Loucy (cell line): ENCODE results near the gene PABPN1.

Source experiments
- H2AFZ ChIP-seq: fragments of 200-600 bp; sonication (generic); 2 replicates; pipeline ENCODE4 v1.6.0; 2016; ENCODE audit warnings: antibody characterized with exemption, mild to moderate bottlenecking, low read length, moderate library complexity
- H3F3A ChIP-seq: fragments of 200-600 bp; 2 replicates; pipeline ENCODE4 v1.6.0; 2016; ENCODE audit warnings: antibody characterized with exemption, low read depth, mild to moderate bottlenecking
- H3K27me3 ChIP-seq: fragments of 200-600 bp; sonication (generic); 2 replicates; pipeline ENCODE4 v1.6.1; 2014; ENCODE audit warnings: low read length, mild to moderate bottlenecking; ENCODE audit not compliant: insufficient read depth, poor library complexity, severe bottlenecking
- H3K36me3 ChIP-seq: fragments of 200-600 bp; sonication (generic); 2 replicates; pipeline ENCODE4 v1.6.1; 2016; ENCODE audit warnings: low read length; ENCODE audit not compliant: insufficient read depth
- H3K4me1 ChIP-seq: fragments of 200-600 bp; sonication (generic); 2 replicates; pipeline ENCODE4 v1.5.1; 2014; ENCODE audit warnings: low read length, mild to moderate bottlenecking; ENCODE audit not compliant: insufficient read depth, poor library complexity, severe bottlenecking
- H3K4me2 ChIP-seq: fragments of 200-600 bp; sonication (generic); 2 replicates; pipeline ENCODE4 v1.6.0; 2014; ENCODE audit warnings: antibody characterized with exemption, low read length, low read depth, mild to moderate bottlenecking; ENCODE audit not compliant: poor library complexity, severe bottlenecking
- H3K4me3 ChIP-seq: fragments of 200-600 bp; sonication (generic); 2 replicates; pipeline ENCODE4 v1.5.1; 2014; ENCODE audit warnings: low read length, mild to moderate bottlenecking, mixed read lengths; ENCODE audit not compliant: poor library complexity, severe bottlenecking
- H3K79me2 ChIP-seq: fragments of 200-600 bp; sonication (generic); 2 replicates; pipeline ENCODE4 v1.6.1; 2014; ENCODE audit warnings: low read length; ENCODE audit not compliant: insufficient read depth
- H3K9ac ChIP-seq: fragments of 200-600 bp; sonication (generic); 2 replicates; pipeline ENCODE4 v1.6.0; 2014; ENCODE audit warnings: mild to moderate bottlenecking, low read depth, low read length, moderate library complexity; ENCODE audit not compliant: poor library complexity, severe bottlenecking
- H3K9me2 ChIP-seq: fragments of 200-600 bp; sonication (generic); replicated peaks from 2 replicates; pipeline ENCODE4 v1.6.1; 2016; ENCODE audit warnings: low read depth, low read length, mixed read lengths
- H3K9me3 ChIP-seq: fragments of 200-600 bp; sonication (generic); 2 replicates; pipeline ENCODE4 v1.6.1; 2014; ENCODE audit warnings: mild to moderate bottlenecking, antibody characterized with exemption, low read length, low read depth; ENCODE audit not compliant: insufficient read depth
- H4K20me1 ChIP-seq: fragments of 200-600 bp; sonication (generic); 2 replicates; pipeline ENCODE4 v1.6.0; 2014; ENCODE audit warnings: antibody characterized with exemption, low read length, mild to moderate bottlenecking; ENCODE audit not compliant: insufficient read depth, poor library complexity, severe bottlenecking
- CTCF ChIP-seq: fragments of 200-600 bp; sonication (generic); conservative IDR thresholded peaks from 2 replicates; pipeline ENCODE4 v1.5.1; 2014; ENCODE audit warnings: mild to moderate bottlenecking, antibody characterized with exemption, low read length
- EZH2phosphoT487 ChIP-seq: fragments of 200-600 bp; IDR thresholded peaks from 2 replicates; pipeline ENCODE4 v1.6.1; 2018; ENCODE audit warnings: antibody characterized with exemption, mild to moderate bottlenecking, moderate library complexity, borderline replicate concordance

Gene PABPN1

GRCh38 chr14:23357261-23357660 lies 36.0 kb downstream of the PABPN1 start:
- H3K27me3 ChIP-seq = peaks cover 8% of the 10 kb centered on the region

GRCh38 chr14:23358042-23358441 lies 36.8 kb downstream of the PABPN1 start:
- H3K4me3 ChIP-seq = no peak overlapping the region
- H2AFZ ChIP-seq = no peak overlapping the region
- H3K79me2 ChIP-seq = no peaks in the 10 kb centered on the region
- no peak overlapping the region for H3K9ac ChIP-seq
- no peaks in the 10 kb centered on the region for H3F3A ChIP-seq
- no peaks in the 10 kb centered on the region for H3K36me3 ChIP-seq
- no peak overlapping the region for H3K4me2 ChIP-seq
- peaks cover under 1% of the 10 kb centered on the region for H3K27me3 ChIP-seq
- H3K9me2 ChIP-seq = no peaks in the 10 kb centered on the region
- H4K20me1 ChIP-seq = no peaks in the 10 kb centered on the region
- no peaks in the 10 kb centered on the region for H3K9me3 ChIP-seq
- TF ChIP-seq EZH2phosphoT487 (no peak), CTCF (no peak)
- H3K4me1 ChIP-seq = no peaks in the 10 kb centered on the region

More at GRCh38 chr14:23357261-23357660, 36.0 kb downstream of the PABPN1 start:
- no peaks in the 10 kb centered on the region for H3K79me2 ChIP-seq
- H3K9ac ChIP-seq = no peak overlapping the region
- H3K4me1 ChIP-seq = no peaks in the 10 kb centered on the region
- TF ChIP-seq EZH2phosphoT487 (no peak), CTCF (no peak)
- H3K4me3 ChIP-seq = no peak overlapping the region
- no peaks in the 10 kb centered on the region for H3K9me2 ChIP-seq
- H3K36me3 ChIP-seq = no peaks in the 10 kb centered on the region
- H4K20me1 ChIP-seq = no peaks in the 10 kb centered on the region
- no peaks in the 10 kb centered on the region for H3F3A ChIP-seq
- H2AFZ ChIP-seq = no peak overlapping the region
- no peaks in the 10 kb centered on the region for H3K9me3 ChIP-seq
- no peak overlapping the region for H3K4me2 ChIP-seq

- H2AFZ ChIP-seq = no peak overlapping the region
- H3K36me3 ChIP-seq = no peaks in the 10 kb centered on the region
- H3K4me3 ChIP-seq = no peak overlapping the region
- H3K4me2 ChIP-seq = no peak overlapping the region
- no peaks in the 10 kb centered on the region for H3K9me2 ChIP-seq
- no peaks in the 10 kb centered on the region for H3F3A ChIP-seq
- no peaks in the 10 kb centered on the region for H4K20me1 ChIP-seq
- H3K79me2 ChIP-seq = no peaks in the 10 kb centered on the region
- H3K27me3 ChIP-seq = no peaks in the 10 kb centered on the region
- H3K4me1 ChIP-seq = no peaks in the 10 kb centered on the region
- TF ChIP-seq CTCF (no peak), EZH2phosphoT487 (no peak)
- H3K9me3 ChIP-seq = no peaks in the 10 kb centered on the region
- H3K9ac ChIP-seq = no peak overlapping the region
Observed at GRCh38 chr14:23358553-23359166, 37.4 kb downstream of the PABPN1 start.
